GM12801 (cell line): ENCODE measurements around the gene CER1.

Experiments used
- CTCF ChIP-seq: IDR thresholded peaks from one replicate; pipeline ENCODE4 v1.5.1; 2011; ENCODE audit warnings: control low read depth; ENCODE audit not compliant: insufficient read length; ENCODE audit errors: extremely low read depth

Gene CER1

GRCh38 chr9:14722391-14723035, at the start of gene CER1:
CER1 (minus strand) TSS chr9:14722733; CDS start chr9:14722672, 61 bp downstream.
- TF ChIP-seq CTCF = no peak

- no peak for TF ChIP-seq CTCF
Observed at GRCh38 chr9:14770592-14770991, 48.1 kb upstream of the CER1 start.

GRCh38 chr9:14769230-14769571, 46.7 kb upstream of the CER1 start:
- no peak for TF ChIP-seq CTCF

- no peak for TF ChIP-seq CTCF
Observed at GRCh38 chr9:14768405-14769229, 46.1 kb upstream of the CER1 start.

GRCh38 chr9:14766299-14766698, 43.8 kb upstream of the CER1 start:
- TF ChIP-seq CTCF = no peak

GRCh38 chr9:14761584-14761983, 39.1 kb upstream of the CER1 start:
- no peak for TF ChIP-seq CTCF

- no peak for TF ChIP-seq CTCF
Observed at GRCh38 chr9:14760060-14760459, 37.5 kb upstream of the CER1 start.
